SK-N-SH (cell line): ENCODE measurements around the gene PRR33. TPM values are rescaled to one million over a fixed set of nuclear protein-coding genes. Genes with fewer than 3 reads are reported as not detected.

Experiments used
- CTCF ChIA-PET: fragments of 300-600, 350-600 bp; formaldehyde crosslinking; extraction: SDS; loops from one replicate; lab custom pipeline; 2021; lab: Yijun Ruan, JAX
- POLR2A ChIA-PET: fragments of 350-600 bp; sonication (Branson Sonifier 250); formaldehyde crosslinking; extraction: SDS; loops from one replicate; lab custom pipeline; 2020; ENCODE audit warnings: antibody characterized with exemption, inconsistent platforms; lab: Yijun Ruan, JAX
- DNase-seq: peaks from one replicate; pipeline ENCODE4 v3.0.0; 2012
- H2AFZ ChIP-seq: fragments of 200-600 bp; sonication (generic); 2 replicates; pipeline ENCODE4 v1.8.1; 2016; ENCODE audit warnings: antibody characterized with exemption, mild to moderate bottlenecking, low read depth
- H3F3A ChIP-seq: fragments of 200-600 bp; sonication (generic); replicated peaks from 2 replicates; pipeline ENCODE3; 2016; ENCODE audit warnings: antibody characterized with exemption, mild to moderate bottlenecking; ENCODE audit not compliant: insufficient read depth
- H3K27ac ChIP-seq, 2 experiments: fragments of 200-500 bp in 1 of 2; fragments of 200-600 bp in 1 of 2; sonication (Bioruptor generic) in 1 of 2; sonication (generic), shearing (Covaris generic) in 1 of 2; 2 replicates each; pipeline versions ENCODE4 v1.5.1 to v1.6.1; 2014 to 2016; ENCODE audit warnings: low read depth in 2 of 2, inconsistent platforms in 1 of 2, low read length in 1 of 2, mild to moderate bottlenecking in 1 of 2, mixed read lengths in 1 of 2
- H3K27me3 ChIP-seq: fragments of 200-600 bp; sonication (generic), shearing (Covaris generic); 2 replicates; pipeline ENCODE4 v1.6.1; 2016; ENCODE audit warnings: mixed run types; ENCODE audit not compliant: insufficient read depth
- H3K36me3 ChIP-seq, 2 experiments: fragments of 200-500 bp in 1 of 2; fragments of 200-600 bp in 1 of 2; sonication (Bioruptor generic) in 1 of 2; sonication (generic) in 1 of 2; replicated peaks in 1 of 2; 2 replicates each; pipeline versions ENCODE3 to v1.5.1; 2014 to 2016; ENCODE audit warnings: low read length in 1 of 2, mild to moderate bottlenecking in 1 of 2; ENCODE audit not compliant: insufficient read depth in 2 of 2, control insufficient read depth in 1 of 2
- H3K4me1 ChIP-seq, 2 experiments: fragments of 200-500 bp in 1 of 2; fragments of 200-600 bp in 1 of 2; sonication (Bioruptor generic) in 1 of 2; sonication (generic), shearing (Covaris generic) in 1 of 2; 2 replicates each; pipeline versions ENCODE4 v1.5.1 to v1.6.1; 2014 to 2016; ENCODE audit warnings: low read depth in 1 of 2, low read length in 1 of 2, mixed run types in 1 of 2; ENCODE audit not compliant: insufficient read depth in 2 of 2, control insufficient read depth in 1 of 2
- H3K4me2 ChIP-seq: fragments of 200-600 bp; sonication (generic), shearing (Covaris generic); 2 replicates; pipeline ENCODE4 v1.6.1; 2017; ENCODE audit warnings: mixed run types
- H3K4me3 ChIP-seq, 2 experiments: fragments of 200-500 bp in 1 of 2; fragments of 200-600 bp in 1 of 2; sonication (Bioruptor generic) in 1 of 2; sonication (generic), shearing (Covaris generic) in 1 of 2; 2 replicates each; pipeline versions ENCODE4 v1.5.1 to v1.8.1; 2014 to 2016; ENCODE audit warnings: low read depth in 2 of 2, inconsistent platforms in 1 of 2, low read length in 1 of 2, mild to moderate bottlenecking in 1 of 2, mixed read lengths in 1 of 2, moderate library complexity in 1 of 2
- H3K79me2 ChIP-seq: fragments of 200-600 bp; sonication (generic); 2 replicates; pipeline ENCODE4 v1.8.1; 2017; ENCODE audit warnings: mild to moderate bottlenecking; ENCODE audit not compliant: insufficient read depth
- H3K9ac ChIP-seq: fragments of 200-600 bp; sonication (generic); 2 replicates; pipeline ENCODE4 v1.6.1; 2017; ENCODE audit warnings: mixed run types
- H3K9me2 ChIP-seq: fragments of 200-600 bp; sonication (generic); 2 replicates; pipeline ENCODE4 v1.6.1; 2017; ENCODE audit warnings: mixed run types
- H3K9me3 ChIP-seq: fragments of 200-600 bp; sonication (generic); 2 replicates; pipeline ENCODE4 v1.6.1; 2017; ENCODE audit warnings: mixed run types, mild to moderate bottlenecking, moderate library complexity
- H4K20me1 ChIP-seq: fragments of 200-600 bp; sonication (generic); 2 replicates; pipeline ENCODE4 v1.6.1; 2017; ENCODE audit warnings: mild to moderate bottlenecking, mixed run types; ENCODE audit not compliant: insufficient read depth
- ELF1 ChIP-seq: IDR thresholded peaks from 2 replicates; pipeline ENCODE4 v1.4.0; 2012
- EZH2phosphoT487 ChIP-seq: fragments of 200-600 bp; sonication (generic); IDR thresholded peaks from 2 replicates; pipeline ENCODE4 v1.6.1; 2017; ENCODE audit warnings: low read depth, mixed run types, mild to moderate bottlenecking, antibody characterized with exemption, moderate library complexity, borderline replicate concordance
- FOSL2 ChIP-seq: IDR thresholded peaks from 2 replicates; pipeline ENCODE4 v1.4.0; 2012; ENCODE audit warnings: low read depth, mild to moderate bottlenecking, moderate library complexity, borderline replicate concordance
- FOXJ3 ChIP-seq: sonication (generic); formaldehyde crosslinking; IDR thresholded peaks from 2 replicates; pipeline ENCODE4 v1.5.1; 2020; ENCODE audit warnings: mild to moderate bottlenecking, missing genetic modification reagents
- FOXM1 ChIP-seq: IDR thresholded peaks from 2 replicates; pipeline ENCODE4 v1.4.0; 2012; ENCODE audit warnings: low read depth, mild to moderate bottlenecking
- MEF2A ChIP-seq: IDR thresholded peaks from 2 replicates; pipeline ENCODE4 v1.4.0; 2012; ENCODE audit warnings: low read depth, borderline replicate concordance
- MXI1 ChIP-seq: IDR thresholded peaks from 2 replicates; pipeline ENCODE4 v1.6.1; 2012; ENCODE audit warnings: mild to moderate bottlenecking, low read depth, low read length, improper control_type of control experiment
- NRF1 ChIP-seq: IDR thresholded peaks from 2 replicates; pipeline ENCODE4 v1.6.1; 2012; ENCODE audit warnings: low read depth, mild to moderate bottlenecking, low read length
- POLR2AphosphoS5 ChIP-seq: IDR thresholded peaks from 2 replicates; pipeline ENCODE4 v1.6.1; 2012; ENCODE audit warnings: low read depth, low read length
- RXRA ChIP-seq: IDR thresholded peaks from 2 replicates; pipeline ENCODE4 v1.4.0; 2012; ENCODE audit warnings: low read depth, mild to moderate bottlenecking, borderline replicate concordance
- SIN3A ChIP-seq: IDR thresholded peaks from 2 replicates; pipeline ENCODE4 v1.6.1; 2012; ENCODE audit warnings: low read depth, mild to moderate bottlenecking, low read length, moderate library complexity, borderline replicate concordance
- SMC3 ChIP-seq: IDR thresholded peaks from 2 replicates; pipeline ENCODE4 v1.6.1; 2012; ENCODE audit warnings: low read depth, low read length, improper control_type of control experiment
- TAF1 ChIP-seq: IDR thresholded peaks from 2 replicates; pipeline ENCODE4 v1.6.1; 2012; ENCODE audit warnings: low read depth, mild to moderate bottlenecking, low read length, moderate library complexity, borderline replicate concordance
- TCF12 ChIP-seq: IDR thresholded peaks from 2 replicates; pipeline ENCODE4 v1.4.0; 2012
- WGBS: methylation state at CpG from one replicate; pipeline ENCODE4 v1.1.6; 2017; ENCODE audit warnings: low lambda C conversion rate; 5-methylcytosine and 5-hydroxymethylcytosine counted together
- polyA plus RNA-seq, 3 experiments: library from polyadenylated mRNA; depleted of rRNA; stranded (reverse); fragments of >200 nt; gene quantifications; 2 replicates each; pipeline ENCODE4 v1.2.3, GENCODE V29; 2012
- TF ChIP-seq, protein P1 (sequence below): fragments of 200-600 bp; sonication (generic); IDR thresholded peaks from 2 replicates; pipeline ENCODE4 v1.6.1; 2017; ENCODE audit warnings: antibody characterized with exemption, mild to moderate bottlenecking, moderate library complexity
- TF ChIP-seq, protein P2 (sequence below): IDR thresholded peaks from 2 replicates; pipeline ENCODE4 v1.4.0; 2012; ENCODE audit warnings: low read depth, borderline replicate concordance

Gene PRR33
- polyA plus RNA-seq, 1 of the 3 experiments (the other 2 are of a cell fraction), result not detected

DNA sequence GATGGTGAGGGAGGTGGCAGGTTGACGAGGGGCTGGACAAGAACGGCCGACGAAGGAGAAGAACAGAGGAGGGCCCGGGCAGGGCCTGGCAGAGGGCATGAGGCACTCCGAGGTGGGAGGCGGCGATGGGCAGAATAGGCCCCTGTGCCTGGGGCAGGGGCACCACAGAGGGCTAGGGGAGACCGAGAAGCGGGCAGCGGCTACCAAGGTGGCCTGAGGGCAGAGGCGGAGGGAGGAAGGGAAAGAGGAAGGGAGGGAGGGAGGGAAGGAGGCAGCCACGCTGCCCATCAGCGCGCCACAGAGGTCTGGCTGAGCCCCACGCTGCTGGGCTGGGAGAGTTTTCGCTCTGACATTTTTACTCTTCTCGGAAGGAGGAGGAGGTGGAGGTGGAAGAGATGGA is 27.5 kb downstream of the PRR33 start:
- Histone ChIP-seq H3K9me3 (no peaks in the 10 kb centered on the region), H3K4me1 (peaks cover 18 to 44% of the 10 kb centered on the region in 2 experiments; a peak in 3 of 4 replicates), H3K36me3 (no peaks in the 10 kb centered on the region), H3F3A (no peaks in the 10 kb centered on the region), H4K20me1 (no peaks in the 10 kb centered on the region), H3K9me2 (no peaks in the 10 kb centered on the region), H3K4me2 (peak overlapping the region; percentile 69; the same call in 1 of the 2 replicates), H3K9ac (0 out of 2 replicates have a peak overlapping the region, but pooled peaks have one; percentile 11), H3K79me2 (no peaks in the 10 kb centered on the region), H3K27me3 (no peaks in the 10 kb centered on the region), H3K4me3 (no peak overlapping the region), H3K27ac (peak overlapping the region; percentile 50 to 61; a peak in 3 of 4 replicates), H2AFZ (no peak overlapping the region)
- DNase-seq, result peak; percentile 57
- 88% methylated on average over 18 of the region's 18 CpGs for WGBS
- CTCF ChIA-PET, result interaction anchor here (2.8 kb wide), 1 partner anchor 211 kb away, joined by 9 read pairs; no protein-coding TSS in a partner anchor
- TF ChIP-seq, protein P1, sequence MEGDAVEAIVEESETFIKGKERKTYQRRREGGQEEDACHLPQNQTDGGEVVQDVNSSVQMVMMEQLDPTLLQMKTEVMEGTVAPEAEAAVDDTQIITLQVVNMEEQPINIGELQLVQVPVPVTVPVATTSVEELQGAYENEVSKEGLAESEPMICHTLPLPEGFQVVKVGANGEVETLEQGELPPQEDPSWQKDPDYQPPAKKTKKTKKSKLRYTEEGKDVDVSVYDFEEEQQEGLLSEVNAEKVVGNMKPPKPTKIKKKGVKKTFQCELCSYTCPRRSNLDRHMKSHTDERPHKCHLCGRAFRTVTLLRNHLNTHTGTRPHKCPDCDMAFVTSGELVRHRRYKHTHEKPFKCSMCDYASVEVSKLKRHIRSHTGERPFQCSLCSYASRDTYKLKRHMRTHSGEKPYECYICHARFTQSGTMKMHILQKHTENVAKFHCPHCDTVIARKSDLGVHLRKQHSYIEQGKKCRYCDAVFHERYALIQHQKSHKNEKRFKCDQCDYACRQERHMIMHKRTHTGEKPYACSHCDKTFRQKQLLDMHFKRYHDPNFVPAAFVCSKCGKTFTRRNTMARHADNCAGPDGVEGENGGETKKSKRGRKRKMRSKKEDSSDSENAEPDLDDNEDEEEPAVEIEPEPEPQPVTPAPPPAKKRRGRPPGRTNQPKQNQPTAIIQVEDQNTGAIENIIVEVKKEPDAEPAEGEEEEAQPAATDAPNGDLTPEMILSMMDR, result no peak
- TF ChIP-seq SIN3A (no peak), EZH2phosphoT487 (no peak), FOXM1 (no peak), RXRA (no peak), TAF1 (no peak), POLR2AphosphoS5 (no peak), FOSL2 (no peak), SMC3 (no peak), TCF12 (no peak), MEF2A (no peak), ELF1 (no peak), MXI1 (no peak), FOXJ3 (CRISPR knock-in tag) (no peak), NRF1 (no peak)
- TF ChIP-seq, protein P2, sequence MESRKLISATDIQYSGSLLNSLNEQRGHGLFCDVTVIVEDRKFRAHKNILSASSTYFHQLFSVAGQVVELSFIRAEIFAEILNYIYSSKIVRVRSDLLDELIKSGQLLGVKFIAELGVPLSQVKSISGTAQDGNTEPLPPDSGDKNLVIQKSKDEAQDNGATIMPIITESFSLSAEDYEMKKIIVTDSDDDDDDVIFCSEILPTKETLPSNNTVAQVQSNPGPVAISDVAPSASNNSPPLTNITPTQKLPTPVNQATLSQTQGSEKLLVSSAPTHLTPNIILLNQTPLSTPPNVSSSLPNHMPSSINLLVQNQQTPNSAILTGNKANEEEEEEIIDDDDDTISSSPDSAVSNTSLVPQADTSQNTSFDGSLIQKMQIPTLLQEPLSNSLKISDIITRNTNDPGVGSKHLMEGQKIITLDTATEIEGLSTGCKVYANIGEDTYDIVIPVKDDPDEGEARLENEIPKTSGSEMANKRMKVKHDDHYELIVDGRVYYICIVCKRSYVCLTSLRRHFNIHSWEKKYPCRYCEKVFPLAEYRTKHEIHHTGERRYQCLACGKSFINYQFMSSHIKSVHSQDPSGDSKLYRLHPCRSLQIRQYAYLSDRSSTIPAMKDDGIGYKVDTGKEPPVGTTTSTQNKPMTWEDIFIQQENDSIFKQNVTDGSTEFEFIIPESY, result no peak
- POLR2A ChIA-PET, result no interaction called here
